OCI-LY7 (cell line): ENCODE measurements around the gene MAML1. TPM values are rescaled to one million over a fixed set of nuclear protein-coding genes. Genes with fewer than 3 reads are reported as not detected.

Experiments used
- BruUV-seq: library from RNA; stranded (reverse); fragments of 400-500 nt; replicated peaks from 2 replicates; lab custom pipeline; 2021; lab: Mats Ljungman, UMichigan
- CTCF ChIA-PET: fragments of 300-600 bp; sonication (Branson Sonifier 250); formaldehyde crosslinking; loops from one replicate; lab custom pipeline; 2022; ENCODE audit warnings: antibody characterized with exemption; ENCODE audit not compliant: unreplicated experiment; lab: Charles Lee
- POLR2A ChIA-PET: fragments of 300-600 bp; sonication (Branson Sonifier 250); formaldehyde crosslinking; loops from one replicate; lab custom pipeline; 2022; ENCODE audit warnings: antibody characterized with exemption; lab: Charles Lee
- DNase-seq: peaks from one replicate; pipeline ENCODE4 v3.0.0-alpha.2; 2015; ENCODE audit warnings: low spot score
- H2AFZ ChIP-seq: fragments of 200-600 bp; sonication (generic), shearing (Covaris generic); 2 replicates; pipeline ENCODE4 v1.6.1; 2014; ENCODE audit warnings: mild to moderate bottlenecking, antibody characterized with exemption, low read length, moderate library complexity
- H3K27ac ChIP-seq: fragments of 200-600 bp; sonication (generic); 2 replicates; pipeline ENCODE4 v1.5.1; 2014; ENCODE audit warnings: mixed run types, low read depth, mild to moderate bottlenecking, moderate library complexity, low read length, inconsistent platforms; ENCODE audit not compliant: poor library complexity, severe bottlenecking
- H3K36me3 ChIP-seq: fragments of 200-600 bp; sonication (generic); 2 replicates; pipeline ENCODE4 v1.6.1; 2014; ENCODE audit warnings: mild to moderate bottlenecking, antibody characterized with exemption, low read length, moderate library complexity, mixed read lengths; ENCODE audit not compliant: insufficient read depth
- H3K4me1 ChIP-seq: fragments of 200-600 bp; sonication (generic); 2 replicates; pipeline ENCODE4 v1.5.1; 2014; ENCODE audit warnings: mild to moderate bottlenecking, low read length; ENCODE audit not compliant: insufficient read depth, poor library complexity, severe bottlenecking
- H3K4me2 ChIP-seq: fragments of 200-600 bp; sonication (generic); 2 replicates; pipeline ENCODE4 v1.6.1; 2014; ENCODE audit warnings: mild to moderate bottlenecking, low read length
- H3K4me3 ChIP-seq: fragments of 200-600 bp; sonication (generic); 2 replicates; pipeline ENCODE4 v1.5.1; 2014; ENCODE audit warnings: mild to moderate bottlenecking, low read depth, low read length; ENCODE audit not compliant: poor library complexity, severe bottlenecking
- H3K79me2 ChIP-seq: fragments of 200-600 bp; sonication (generic); 2 replicates; pipeline ENCODE4 v1.6.1; 2016; ENCODE audit warnings: low read depth, mild to moderate bottlenecking, low read length, moderate library complexity, mixed read lengths; ENCODE audit not compliant: insufficient read depth
- H3K9me2 ChIP-seq: fragments of 200-600 bp; sonication (generic); 2 replicates; pipeline ENCODE4 v1.6.1; 2016; ENCODE audit warnings: mild to moderate bottlenecking, low read length, mixed read lengths; ENCODE audit not compliant: insufficient read depth
- H3K9me3 ChIP-seq: fragments of 200-600 bp; sonication (generic); 2 replicates; pipeline ENCODE4 v1.6.1; 2014; ENCODE audit warnings: mild to moderate bottlenecking, mixed run types, low read length, mixed read lengths
- H4K20me1 ChIP-seq: fragments of 200-600 bp; sonication (generic); 2 replicates; pipeline ENCODE4 v1.6.1; 2014; ENCODE audit warnings: mild to moderate bottlenecking, antibody characterized with exemption, low read length, moderate library complexity, mixed read lengths; ENCODE audit not compliant: insufficient read depth
- CTCF ChIP-seq: fragments of 200-600 bp; sonication (generic); conservative IDR thresholded peaks from 2 replicates; pipeline ENCODE4 v1.5.1; 2014; ENCODE audit warnings: mild to moderate bottlenecking, antibody characterized with exemption, low read length, moderate library complexity, mixed read lengths
- EZH2phosphoT487 ChIP-seq: fragments of 200-600 bp; sonication (generic); IDR thresholded peaks from 2 replicates; pipeline ENCODE4 v1.6.1; 2018; ENCODE audit warnings: low read depth, borderline replicate concordance, mild to moderate bottlenecking, mixed run types, antibody characterized with exemption, low read length, moderate library complexity, mixed read lengths
- intact Hi-C: fragments of 100-400 bp; cut with micrococcal nuclease; formaldehyde crosslinking; loops from one replicate; pipeline ENCODE4 v1.10.0; 2022; ENCODE audit not compliant: unreplicated experiment
- total RNA-seq, 2 experiments: library from RNA; depleted of rRNA in 1 of 2; stranded (reverse); fragments of >200 nt in 1 of 2; shearing (Covaris generic) in 1 of 2; gene quantifications; 2 replicates each; pipeline ENCODE4 v1.2.3, GENCODE V29; 2014 to 2022

Gene MAML1
- total RNA-seq, 2 experiments from 2014 or later, result 17.0 to 27.4 TPM

DNA sequence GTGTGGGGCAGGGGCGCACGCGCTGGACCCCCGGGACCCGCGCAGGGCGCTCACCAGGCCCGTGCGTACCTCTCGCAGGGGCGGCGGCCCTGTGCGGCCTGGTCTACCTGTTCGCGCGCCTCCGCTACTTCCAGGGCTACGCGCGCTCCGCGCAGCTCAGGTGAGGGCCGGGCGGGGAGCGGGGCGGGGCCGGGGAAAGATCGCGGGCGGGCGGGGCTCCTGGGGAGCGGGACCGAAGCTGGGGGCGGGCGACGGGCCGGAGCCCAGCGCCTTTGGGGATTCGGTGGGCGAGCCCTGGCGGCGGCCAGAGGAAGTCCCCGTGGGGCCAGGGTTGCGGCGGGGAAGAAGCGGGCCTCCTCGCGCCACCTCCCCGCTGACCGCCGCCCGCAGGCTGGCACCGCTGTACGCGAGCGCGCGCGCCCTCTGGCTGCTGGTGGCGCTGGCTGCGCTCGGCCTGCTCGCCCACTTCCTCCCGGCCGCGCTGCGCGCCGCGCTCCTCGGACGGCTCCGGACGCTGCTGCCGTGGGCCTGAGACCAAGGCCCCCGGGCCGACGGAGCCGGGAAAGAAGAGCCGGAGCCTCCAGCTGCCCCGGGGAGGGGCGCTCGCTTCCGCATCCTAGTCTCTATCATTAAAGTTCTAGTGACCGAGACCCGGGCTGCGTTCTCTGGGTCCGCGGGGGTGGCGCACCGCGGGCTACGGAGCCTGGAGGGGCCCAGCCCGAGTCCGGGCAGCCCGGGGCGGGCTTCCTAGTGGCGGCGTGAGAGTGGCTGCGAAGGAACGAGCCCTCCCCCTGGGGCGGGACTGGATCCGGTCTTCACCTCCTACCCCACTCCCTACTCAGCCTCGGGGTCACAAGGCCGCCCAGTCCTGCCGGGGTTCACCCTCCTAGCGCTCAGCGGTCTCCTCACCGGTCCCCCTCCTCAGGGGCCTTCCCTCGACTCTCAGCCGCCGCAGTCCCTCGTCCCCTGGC is 63.5 kb downstream of the MAML1 start:
- H2AFZ ChIP-seq, result peak overlapping the region; percentile 72
- H3K4me3 ChIP-seq, result peak overlapping the region; percentile 70
- no TSS peak for BruUV-seq
- H3K79me2 ChIP-seq, result no peaks in the 10 kb centered on the region
- no peaks in the 10 kb centered on the region for H3K9me2 ChIP-seq
- no peak overlapping the region for H3K27ac ChIP-seq
- intact Hi-C loops, result loop anchor here (1.0 kb wide), 2 partner anchors 10 to 33 kb away; partner anchors contain the start of gene MGAT4B
- POLR2A ChIA-PET, result no interaction called here
- H4K20me1 ChIP-seq, result no peaks in the 10 kb centered on the region
- H3K9me3 ChIP-seq, result no peaks in the 10 kb centered on the region
- TF ChIP-seq CTCF, result peak; percentile 73
- TF ChIP-seq EZH2phosphoT487, result no peak
- H3K36me3 ChIP-seq, result peaks cover 35% of the 10 kb centered on the region; the same call in 1 of the 2 replicates
- H3K4me2 ChIP-seq, result peak overlapping the region; percentile 77
- peak; percentile 83 for DNase-seq
- CTCF ChIA-PET, result interaction anchor here (0.6 kb wide), 1 partner anchor 41 kb away, joined by 3 read pairs; no protein-coding TSS in a partner anchor
- H3K4me1 ChIP-seq, result peaks cover 37% of the 10 kb centered on the region

- no peak for TF ChIP-seq CTCF
- H3K4me2 ChIP-seq, result peak overlapping the region; percentile 77
- H3K27ac ChIP-seq, result no peak overlapping the region
- H3K4me3 ChIP-seq, result peak overlapping the region; percentile 70
- POLR2A ChIA-PET, result no interaction called here
- H2AFZ ChIP-seq, result no peak overlapping the region
- no peaks in the 10 kb centered on the region for H3K9me3 ChIP-seq
- no TSS peak for BruUV-seq
- intact Hi-C loops, result loop anchor here (1.0 kb wide), 2 partner anchors 9 to 34 kb away; partner anchors contain the start of gene MGAT4B
- H3K36me3 ChIP-seq, result peaks cover 35% of the 10 kb centered on the region; the same call in 1 of the 2 replicates
- H3K9me2 ChIP-seq, result no peaks in the 10 kb centered on the region
- DNase-seq, result no peak
- H3K79me2 ChIP-seq, result no peaks in the 10 kb centered on the region
- CTCF ChIA-PET, result no interaction called here
- H4K20me1 ChIP-seq, result no peaks in the 10 kb centered on the region
- peaks cover 28% of the 10 kb centered on the region for H3K4me1 ChIP-seq
Observed at GRCh38 chr5:179796877-179797608, 64.4 kb downstream of the MAML1 start.
